Measurements from ENCODE around the gene PLEKHG4B.

DNA sequence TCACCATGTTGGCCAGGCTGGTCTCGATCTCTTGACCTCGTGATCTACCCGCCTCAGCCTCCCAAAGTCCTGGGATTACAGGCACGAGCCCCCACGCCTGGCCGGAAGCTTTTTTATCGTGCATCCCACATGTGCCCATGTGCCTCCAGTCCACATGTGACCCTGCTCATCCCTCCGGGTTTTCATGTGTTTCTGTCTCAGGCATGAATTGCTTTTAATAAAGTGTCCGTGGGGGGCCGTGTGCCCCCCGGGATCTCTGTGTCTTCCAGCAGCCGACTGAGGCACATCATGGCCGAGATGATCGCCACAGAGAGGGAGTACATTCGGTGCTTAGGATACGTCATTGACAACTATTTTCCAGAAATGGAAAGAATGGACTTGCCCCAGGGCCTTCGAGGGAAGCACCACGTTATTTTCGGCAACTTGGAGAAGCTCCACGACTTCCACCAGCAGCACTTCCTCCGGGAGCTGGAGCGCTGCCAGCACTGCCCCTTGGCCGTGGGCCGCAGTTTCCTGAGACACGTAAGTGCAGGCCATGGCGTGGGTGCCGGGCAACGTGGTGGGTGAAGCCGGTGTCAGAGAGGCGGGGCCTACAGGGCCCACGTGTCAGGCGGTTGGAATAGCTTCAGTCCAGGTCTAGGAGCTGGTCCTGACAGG is 77.2 kb downstream of the PLEKHG4B start:
- TF ChIP-seq POLR2A (IDR thresholded peaks at IDR 0.05; ENCODE audit: low read depth, low read length) = no peak
- no peak for TF ChIP-seq TAF1 (IDR thresholded peaks at IDR 0.05; ENCODE audit: low read depth, low read length)
